A549 treated with AZD9567 at 1 μM for 4 hours (cell line): ENCODE data around the gene C19orf12. TPM values are rescaled to one million over a fixed set of nuclear protein-coding genes. Genes with fewer than 3 reads are reported as not detected.

Experiments used
- total RNA-seq: library from RNA; stranded (reverse); fragments of 200-300 nt; extraction: Qiagen RNA extraction; gene quantifications from 5 replicates; pipeline ENCODE4 v1.2.3, GENCODE V29; 2022; ENCODE audit not compliant: insufficient read depth

Gene C19orf12
- 44.7 to 50.0 TPM (median 46.9 TPM) in 5 replicates for total RNA-seq

GRCh38 chr19:29714953-29715700, at the start of gene C19orf12:
Gene C19orf12 (minus strand): TSS chr19:29715261. CDS start chr19:29708413, 6,848 bp downstream.

GRCh38 chr19:29665215-29665825, 49.7 kb downstream of the C19orf12 start, which contains the start of gene PLEKHF1:
Gene PLEKHF1 (plus strand): TSS chr19:29665461. CDS start chr19:29673840, 8,379 bp downstream.

Other genes with a start within 250 kb of the C19orf12 start
- 0.05 to 0.11 TPM in 2 of 5 replicates, not detected in the others for gene VSTM2B, start 189.3 kb downstream of the C19orf12 start, total RNA-seq
- gene POP4, start 109.0 kb downstream of the C19orf12 start, total RNA-seq, result 187 to 201 TPM (median 192 TPM) in 5 replicates
- gene PLEKHF1, start 49.8 kb downstream of the C19orf12 start, total RNA-seq, result 6.4 to 9.9 TPM (median 9.4 TPM) in 5 replicates
- 28.9 to 29.5 TPM (median 29.3 TPM) in 5 replicates for gene CCNE1, start 96.7 kb upstream of the C19orf12 start, total RNA-seq
- 80.8 to 112 TPM (median 90.8 TPM) in 5 replicates for gene URI1, start 227.0 kb upstream of the C19orf12 start, total RNA-seq